Neural progenitor cell (in vitro differentiated cells): Measurements from ENCODE around the gene SUCO. TPM values are rescaled to one million over a fixed set of nuclear protein-coding genes. Genes with fewer than 3 reads are reported as not detected.

Source experiments
- DNase-seq: peaks from one replicate; pipeline ENCODE4 v3.0.0-alpha.2; 2016; ENCODE audit warnings: low spot score
- H2AFZ ChIP-seq: fragments of 200-600 bp; sonication (generic); replicated peaks from 2 replicates; pipeline ENCODE4 v1.6.1; 2016; ENCODE audit warnings: antibody characterized with exemption
- H3F3A ChIP-seq: fragments of 200-600 bp; sonication (generic); 2 replicates; pipeline ENCODE4 v1.6.1; 2016; ENCODE audit warnings: antibody characterized with exemption, low read depth
- H3K27ac ChIP-seq: fragments of 200-600 bp; sonication (generic); 2 replicates; pipeline ENCODE4 v1.5.1; 2016; ENCODE audit warnings: mild to moderate bottlenecking
- H3K27me3 ChIP-seq: fragments of 200-600 bp; sonication (generic); 2 replicates; pipeline ENCODE4 v1.6.1; 2016; ENCODE audit warnings: mild to moderate bottlenecking, moderate library complexity
- H3K36me3 ChIP-seq: fragments of 200-600 bp; sonication (generic); 2 replicates; pipeline ENCODE4 v1.5.1; 2016
- H3K4me1 ChIP-seq: fragments of 200-600 bp; sonication (generic); 2 replicates; pipeline ENCODE4 v1.6.1; 2016; ENCODE audit warnings: mixed run types
- H3K4me2 ChIP-seq: fragments of 200-600 bp; sonication (generic); 2 replicates; pipeline ENCODE4 v1.6.1; 2016
- H3K4me3 ChIP-seq: fragments of 200-600 bp; sonication (generic); 2 replicates; pipeline ENCODE4 v1.5.1; 2016
- H3K79me2 ChIP-seq: fragments of 200-600 bp; sonication (generic); 2 replicates; pipeline ENCODE4 v1.6.1; 2016; ENCODE audit warnings: low read depth
- H3K9ac ChIP-seq: fragments of 200-600 bp; sonication (generic); 2 replicates; pipeline ENCODE4 v1.6.1; 2016
- H3K9me3 ChIP-seq: fragments of 200-600 bp; sonication (generic); 2 replicates; pipeline ENCODE4 v1.5.1; 2016; ENCODE audit warnings: low read depth
- H4K20me1 ChIP-seq: fragments of 200-600 bp; sonication (generic); 2 replicates; pipeline ENCODE4 v1.6.1; 2016; ENCODE audit warnings: low read depth
- H3K27ac Mint-ChIP-seq: 3 replicates; pipeline ENCODE4 v1.8.0; 2021; ENCODE audit warnings: mixed read lengths
- H3K27me3 Mint-ChIP-seq: 2 replicates; pipeline ENCODE4 v1.8.0; 2022; ENCODE audit warnings: low read depth, mild to moderate bottlenecking, inconsistent platforms, moderate library complexity, mixed read lengths; ENCODE audit not compliant: insufficient read depth
- H3K36me3 Mint-ChIP-seq: 3 replicates; pipeline ENCODE4 v1.8.0; 2021; ENCODE audit warnings: mixed read lengths
- H3K4me1 Mint-ChIP-seq: 3 replicates; pipeline ENCODE4 v1.8.0; 2021; ENCODE audit warnings: mixed read lengths
- H3K4me3 Mint-ChIP-seq: 3 replicates; pipeline ENCODE4 v1.8.0; 2021; ENCODE audit warnings: mild to moderate bottlenecking, moderate library complexity, mixed read lengths
- H3K9me3 Mint-ChIP-seq: 3 replicates; pipeline ENCODE4 v1.8.0; 2020; ENCODE audit warnings: mixed read lengths
- CTCF ChIP-seq: fragments of 200-600 bp; sonication (generic); IDR thresholded peaks from 2 replicates; pipeline ENCODE4 v1.5.1; 2017; ENCODE audit warnings: antibody characterized with exemption, mild to moderate bottlenecking
- EZH2 ChIP-seq: fragments of 200-600 bp; sonication (generic); IDR thresholded peaks from 2 replicates; pipeline ENCODE4 v1.6.1; 2017; ENCODE audit warnings: antibody characterized with exemption, mild to moderate bottlenecking, moderate library complexity
- EZH2phosphoT487 ChIP-seq: fragments of 200-600 bp; sonication (generic); IDR thresholded peaks from 2 replicates; pipeline ENCODE4 v1.6.1; 2017; ENCODE audit warnings: antibody characterized with exemption
- total RNA-seq: library from RNA; depleted of rRNA; stranded (reverse); fragments of >200 nt; gene quantifications from 2 replicates; pipeline ENCODE4 v1.2.3, GENCODE V29; 2015; ENCODE audit warnings: low replicate concordance

The SUCO gene
- total RNA-seq, 1 donor from 2014 or later = 109 TPM

GRCh38 chr1:172581273-172581672 is 48.3 kb downstream of the SUCO start:
- no peaks in the 10 kb centered on the region for H3K79me2 ChIP-seq
- H3K9me3 Mint-ChIP-seq = no peaks in the 10 kb centered on the region
- no peak overlapping the region for H3K9ac ChIP-seq
- no peaks in the 10 kb centered on the region for H3K27me3 Mint-ChIP-seq
- H3K4me3 ChIP-seq = no peak overlapping the region
- no peaks in the 10 kb centered on the region for H3K9me3 ChIP-seq
- H3K36me3 ChIP-seq = peaks cover 25% of the 10 kb centered on the region
- no peak for DNase-seq
- no peak overlapping the region for H2AFZ ChIP-seq
- no peak overlapping the region for H3K4me2 ChIP-seq
- peaks cover 21% of the 10 kb centered on the region for H3K36me3 Mint-ChIP-seq
- no peak overlapping the region for H3K27ac ChIP-seq
- no peaks in the 10 kb centered on the region for H4K20me1 ChIP-seq
- H3K27me3 ChIP-seq = no peaks in the 10 kb centered on the region
- no peak overlapping the region for H3K4me3 Mint-ChIP-seq
- no peak overlapping the region for H3K27ac Mint-ChIP-seq
- H3F3A ChIP-seq = no peaks in the 10 kb centered on the region
- TF ChIP-seq CTCF (no peak), EZH2phosphoT487 (no peak), EZH2 (no peak)
- H3K4me1 Mint-ChIP-seq = no peaks in the 10 kb centered on the region
- no peaks in the 10 kb centered on the region for H3K4me1 ChIP-seq

- peaks cover 21% of the 10 kb centered on the region for H3K36me3 Mint-ChIP-seq
- Histone ChIP-seq H3K9me3 (no peaks in the 10 kb centered on the region), H3K27me3 (no peaks in the 10 kb centered on the region), H3K4me1 (no peaks in the 10 kb centered on the region), H3K9ac (no peak overlapping the region), H3K36me3 (peaks cover 25% of the 10 kb centered on the region), H2AFZ (no peak overlapping the region), H3K4me2 (no peak overlapping the region), H4K20me1 (no peaks in the 10 kb centered on the region), H3K4me3 (no peak overlapping the region), H3F3A (no peaks in the 10 kb centered on the region), H3K79me2 (no peaks in the 10 kb centered on the region), H3K27ac (no peak overlapping the region)
- no peak for DNase-seq
- no peaks in the 10 kb centered on the region for H3K9me3 Mint-ChIP-seq
- no peak overlapping the region for H3K4me3 Mint-ChIP-seq
- H3K4me1 Mint-ChIP-seq = no peaks in the 10 kb centered on the region
- no peak overlapping the region for H3K27ac Mint-ChIP-seq
- TF ChIP-seq EZH2phosphoT487 = no peak
- no peak for TF ChIP-seq EZH2
- TF ChIP-seq CTCF = no peak
- H3K27me3 Mint-ChIP-seq = no peaks in the 10 kb centered on the region
Measured at GRCh38 chr1:172581779-172582178, 48.8 kb downstream of the SUCO start.

GRCh38 chr1:172582889-172583288 is 49.9 kb downstream of the SUCO start:
- H3K4me1 ChIP-seq = no peaks in the 10 kb centered on the region
- no peak overlapping the region for H3K4me3 ChIP-seq
- TF ChIP-seq CTCF = no peak
- TF ChIP-seq EZH2 = no peak
- no peak for TF ChIP-seq EZH2phosphoT487
- no peak overlapping the region for H3K4me3 Mint-ChIP-seq
- no peaks in the 10 kb centered on the region for H3K27me3 ChIP-seq
- no peak overlapping the region for H3K27ac Mint-ChIP-seq
- H4K20me1 ChIP-seq = no peaks in the 10 kb centered on the region
- no peak overlapping the region for H2AFZ ChIP-seq
- H3K27me3 Mint-ChIP-seq = no peaks in the 10 kb centered on the region
- DNase-seq = no peak
- no peaks in the 10 kb centered on the region for H3F3A ChIP-seq
- H3K4me2 ChIP-seq = no peak overlapping the region
- H3K27ac ChIP-seq = no peak overlapping the region
- no peaks in the 10 kb centered on the region for H3K79me2 ChIP-seq
- H3K4me1 Mint-ChIP-seq = no peaks in the 10 kb centered on the region
- peaks cover 22% of the 10 kb centered on the region for H3K36me3 ChIP-seq
- H3K36me3 Mint-ChIP-seq = peaks cover 21% of the 10 kb centered on the region
- no peaks in the 10 kb centered on the region for H3K9me3 ChIP-seq
- no peak overlapping the region for H3K9ac ChIP-seq
- no peaks in the 10 kb centered on the region for H3K9me3 Mint-ChIP-seq

- no peak for DNase-seq
- H3K4me2 ChIP-seq = no peak overlapping the region
- H3K79me2 ChIP-seq = no peaks in the 10 kb centered on the region
- Mint-ChIP-seq H3K27me3 (no peaks in the 10 kb centered on the region), H3K27ac (no peak overlapping the region), H3K4me1 (no peaks in the 10 kb centered on the region), H3K4me3 (no peak overlapping the region), H3K36me3 (peaks cover 27% of the 10 kb centered on the region), H3K9me3 (no peaks in the 10 kb centered on the region)
- no peaks in the 10 kb centered on the region for H3F3A ChIP-seq
- peaks cover 18% of the 10 kb centered on the region for H3K36me3 ChIP-seq
- TF ChIP-seq EZH2phosphoT487 (no peak), CTCF (no peak), EZH2 (no peak)
- H3K4me3 ChIP-seq = no peak overlapping the region
- no peak overlapping the region for H3K9ac ChIP-seq
- no peaks in the 10 kb centered on the region for H3K27me3 ChIP-seq
- H3K9me3 ChIP-seq = no peaks in the 10 kb centered on the region
- H2AFZ ChIP-seq = no peak overlapping the region
- H3K27ac ChIP-seq = no peak overlapping the region
- no peaks in the 10 kb centered on the region for H4K20me1 ChIP-seq
- H3K4me1 ChIP-seq = no peaks in the 10 kb centered on the region
Measured at GRCh38 chr1:172585348-172585747, 52.4 kb downstream of the SUCO start.
